Activated naive CD4-positive, alpha-beta T cell treated with anti-CD3 and anti-CD28 coated beads for 36 hours (primary cell): ENCODE data around the gene DRAXIN. TPM values are rescaled to one million over a fixed set of nuclear protein-coding genes. Genes with fewer than 3 reads are reported as not detected.

Source experiments
- CTCF ChIA-PET: fragments of 350-600 bp; sonication (Branson Sonifier 250); formaldehyde crosslinking; loops from one replicate; lab custom pipeline; 2021; ENCODE audit warnings: antibody characterized with exemption; lab: Charles Lee
- DNase-seq: peaks from one replicate; pipeline ENCODE4 v3.0.0-alpha.2; 2020
- H3K27ac Mint-ChIP-seq: one replicate; pipeline ENCODE4 v1.8.0; 2021; ENCODE audit warnings: mild to moderate bottlenecking, mixed read lengths
- H3K27me3 Mint-ChIP-seq: one replicate; pipeline ENCODE4 v1.8.0; 2021; ENCODE audit warnings: low read depth, mixed read lengths
- H3K36me3 Mint-ChIP-seq: one replicate; pipeline ENCODE4 v1.8.0; 2021; ENCODE audit warnings: low read depth, mixed read lengths
- H3K4me1 Mint-ChIP-seq: one replicate; pipeline ENCODE4 v1.8.0; 2021; ENCODE audit warnings: low read depth, mixed read lengths
- H3K4me3 Mint-ChIP-seq: one replicate; pipeline ENCODE4 v1.8.0; 2021; ENCODE audit warnings: mild to moderate bottlenecking, moderate library complexity, mixed read lengths
- H3K9me3 Mint-ChIP-seq: one replicate; pipeline ENCODE4 v1.8.0; 2021; ENCODE audit warnings: mixed read lengths
- intact Hi-C: fragments of 100-400 bp; cut with micrococcal nuclease; formaldehyde crosslinking; loops from one replicate; pipeline ENCODE4 v1.15.1; 2023
- total RNA-seq, 2 experiments: library from RNA; stranded (reverse); gene quantifications; one replicate each; pipeline ENCODE4 v1.2.3, GENCODE V29; 2021

DRAXIN gene
- total RNA-seq, 2 experiments from 2014 or later: 0.26 to 0.30 TPM

DNA sequence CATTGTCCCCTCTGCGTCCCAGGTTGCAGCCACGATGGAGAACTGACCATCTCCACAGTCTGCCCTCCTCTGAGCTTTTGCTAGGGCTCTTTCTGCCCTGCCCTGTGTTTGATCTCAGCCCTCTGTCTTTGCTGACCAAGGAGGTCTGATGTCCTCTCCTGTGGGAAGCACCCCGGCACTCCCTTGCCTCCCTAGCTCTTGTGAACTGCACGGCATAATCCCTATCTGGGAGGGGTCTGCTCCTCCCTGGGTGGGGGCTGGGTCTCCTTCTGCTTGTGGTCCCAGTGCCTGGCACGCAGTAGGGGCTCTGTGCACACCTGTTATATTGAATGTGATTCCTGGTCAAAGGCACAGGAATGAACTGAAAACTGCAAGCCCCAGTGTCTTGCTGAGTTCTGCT is 2.4 kb downstream of the DRAXIN start:
- H3K27me3 Mint-ChIP-seq: peaks cover 28% of the 10 kb centered on the region
- no peaks in the 10 kb centered on the region for H3K36me3 Mint-ChIP-seq
- DNase-seq: no peak
- H3K27ac Mint-ChIP-seq: no peak overlapping the region
- H3K4me3 Mint-ChIP-seq: no peak overlapping the region
- intact Hi-C loops: no loop called here
- CTCF ChIA-PET: interaction anchor here (1.2 kb wide), 2 partner anchors 25 to 43 kb away, joined by 3 read pairs; no protein-coding TSS in a partner anchor
- H3K9me3 Mint-ChIP-seq: no peaks in the 10 kb centered on the region
- peaks cover 22% of the 10 kb centered on the region for H3K4me1 Mint-ChIP-seq

DNA sequence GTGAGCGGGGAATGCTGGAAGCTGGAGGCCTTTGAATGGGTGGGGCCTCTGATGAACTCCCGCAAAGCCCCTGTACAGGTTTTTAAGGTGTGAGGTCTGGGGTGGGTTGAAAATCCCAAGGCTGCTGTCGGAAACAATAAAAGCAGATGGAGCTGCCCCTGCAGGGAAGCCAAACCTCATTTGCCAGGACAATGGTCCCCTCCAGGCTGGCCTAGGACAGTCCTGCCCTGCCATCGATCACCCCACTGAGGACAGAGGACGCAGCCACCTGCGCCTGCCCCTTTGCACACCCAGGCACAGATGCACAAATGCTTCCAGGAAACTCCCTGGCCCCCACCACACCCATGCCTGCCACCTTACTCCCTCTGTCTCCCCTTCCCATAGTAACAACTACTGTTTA is 4.4 kb downstream of the DRAXIN start:
- Mint-ChIP-seq H3K4me3 (no peak overlapping the region), H3K27ac (no peak overlapping the region), H3K27me3 (peaks cover 15% of the 10 kb centered on the region), H3K36me3 (no peaks in the 10 kb centered on the region), H3K9me3 (no peaks in the 10 kb centered on the region), H3K4me1 (peaks cover 19% of the 10 kb centered on the region)
- no peak for DNase-seq
- intact Hi-C loops: no loop called here
- CTCF ChIA-PET: interaction anchor here (0.6 to 2.0 kb wide), 4 partner anchors 13 to 126 kb away, joined by 3 to 7 read pairs (median 4); no protein-coding TSS in a partner anchor

DNA sequence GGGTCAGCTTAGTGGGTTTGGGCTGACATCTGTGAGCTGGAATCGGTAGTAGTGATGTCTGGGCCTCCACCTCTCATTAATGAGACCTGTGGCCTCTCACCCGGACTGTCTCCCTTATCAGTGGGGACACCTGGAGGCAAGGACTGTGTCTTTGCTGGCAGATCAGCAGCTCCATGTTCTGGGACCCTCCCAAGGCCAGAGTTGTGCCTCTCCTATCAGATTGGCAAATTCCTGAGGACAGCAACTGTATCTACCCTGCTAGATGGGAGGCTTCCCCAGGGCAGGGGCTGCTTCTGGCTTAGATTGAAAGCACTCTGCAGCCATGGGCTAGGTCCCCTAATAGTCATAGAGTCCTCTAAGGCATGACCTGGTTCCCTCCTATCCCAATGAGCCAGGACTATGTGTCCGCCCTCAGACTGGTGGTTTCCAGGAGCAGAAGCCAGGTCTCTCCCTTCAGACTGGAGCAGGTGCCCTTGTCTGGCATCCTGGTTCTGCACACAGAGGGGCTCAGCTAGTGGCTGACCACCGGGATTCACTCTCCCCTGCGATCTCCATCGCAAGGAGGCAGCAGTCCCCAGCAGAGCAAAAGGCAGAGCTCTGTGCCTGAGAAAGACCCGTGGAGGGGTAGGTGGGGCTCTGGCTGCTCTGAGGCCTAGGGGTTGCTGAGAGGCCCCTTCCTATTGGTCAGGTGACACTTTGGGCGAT is 5.8 kb downstream of the DRAXIN start:
- peaks cover 11% of the 10 kb centered on the region for H3K27me3 Mint-ChIP-seq
- H3K9me3 Mint-ChIP-seq: no peaks in the 10 kb centered on the region
- DNase-seq: no peak
- H3K4me1 Mint-ChIP-seq: peaks cover 16% of the 10 kb centered on the region
- CTCF ChIA-PET: no interaction called here
- no peak overlapping the region for H3K27ac Mint-ChIP-seq
- no peaks in the 10 kb centered on the region for H3K36me3 Mint-ChIP-seq
- intact Hi-C loops: no loop called here
- no peak overlapping the region for H3K4me3 Mint-ChIP-seq

DNA sequence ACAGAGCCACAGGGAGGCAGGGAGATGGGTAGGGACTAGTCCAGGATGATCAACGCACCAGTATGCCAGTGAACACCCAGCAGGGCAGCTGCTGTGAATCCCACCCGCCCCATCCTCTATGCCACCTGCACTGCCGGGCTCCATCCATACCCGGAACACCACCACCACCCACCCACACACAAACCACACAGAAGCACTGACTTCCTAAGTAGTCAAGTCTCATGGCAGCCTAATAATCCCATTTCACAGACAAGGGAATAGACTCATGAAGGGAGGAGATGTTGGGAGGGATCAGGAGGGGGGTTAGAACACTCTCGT is 6.3 kb downstream of the DRAXIN start:
- Mint-ChIP-seq H3K4me3 (no peak overlapping the region), H3K9me3 (no peaks in the 10 kb centered on the region), H3K27me3 (peaks cover 6% of the 10 kb centered on the region), H3K4me1 (peaks cover 11% of the 10 kb centered on the region), H3K27ac (no peak overlapping the region), H3K36me3 (no peaks in the 10 kb centered on the region)
- DNase-seq: no peak
- intact Hi-C loops: no loop called here
- CTCF ChIA-PET: no interaction called here

DNA sequence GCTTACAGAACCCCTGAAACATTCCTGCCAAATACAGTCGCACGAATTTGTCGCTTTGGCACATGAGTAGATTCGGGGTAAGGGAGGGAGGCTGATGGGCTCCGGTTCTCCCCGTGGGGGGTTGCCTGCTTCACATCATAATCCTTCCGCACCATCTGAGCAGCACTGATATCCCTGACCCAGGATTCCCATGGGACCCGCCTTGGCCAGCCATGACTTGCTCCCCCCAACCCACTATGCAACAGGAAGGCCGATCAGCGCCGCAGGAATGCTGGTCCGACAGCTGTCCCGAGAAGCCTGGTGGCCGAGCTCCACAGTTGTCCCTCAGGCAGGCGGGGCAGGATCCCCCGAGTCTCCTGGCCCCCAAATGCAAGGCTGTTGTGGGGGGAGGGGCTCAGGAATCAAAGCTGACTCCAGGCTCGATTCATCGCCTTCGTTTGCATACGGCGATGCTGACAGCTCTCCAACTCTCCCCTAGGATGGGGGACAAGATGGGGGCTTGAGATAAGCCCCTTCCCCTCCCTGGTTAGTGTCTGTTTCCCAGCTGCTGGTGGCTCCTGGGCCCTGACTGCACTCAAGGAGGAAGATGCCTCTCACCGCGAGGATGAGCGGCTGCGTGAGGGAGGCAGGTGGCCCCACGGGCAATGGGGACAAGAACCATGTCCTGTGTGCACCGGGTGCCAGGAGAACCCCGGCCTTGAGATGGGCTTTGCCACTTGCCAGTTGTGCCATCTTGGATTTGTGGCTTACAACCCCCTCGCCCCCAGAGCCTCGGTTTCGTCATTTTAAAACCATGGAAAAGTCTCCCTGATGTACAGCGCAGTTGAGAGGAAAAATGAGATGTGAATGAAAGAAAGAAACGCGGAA is 9.3 kb downstream of the DRAXIN start:
- intact Hi-C loops: no loop called here

DNA sequence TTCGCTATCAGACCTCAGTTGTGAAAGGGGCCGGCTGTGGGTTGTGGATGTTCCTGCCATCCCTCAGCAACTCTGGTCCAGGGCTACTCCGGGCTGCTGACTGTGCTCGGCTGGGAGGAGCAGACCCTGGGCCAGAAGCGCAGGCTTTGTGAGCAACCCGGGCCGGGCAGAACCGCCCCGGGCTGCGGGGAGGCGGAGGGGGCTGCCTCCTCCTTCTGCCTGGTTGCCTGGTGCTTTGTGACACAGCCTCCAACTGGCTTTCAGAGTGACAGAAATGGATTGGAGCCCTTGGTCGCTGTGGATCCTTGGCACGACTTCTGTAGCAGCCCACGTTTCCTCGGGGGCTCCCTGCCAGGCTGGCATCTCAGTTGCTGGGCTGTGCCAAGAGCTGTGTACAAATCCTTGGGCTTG is 10.0 kb downstream of the DRAXIN start:
- no peaks in the 10 kb centered on the region for H3K9me3 Mint-ChIP-seq

More for the DNA sequence above, 9.3 kb downstream of the DRAXIN start:
- Mint-ChIP-seq H3K9me3 (no peaks in the 10 kb centered on the region), H3K27me3 (peaks cover 8% of the 10 kb centered on the region), H3K4me3 (no peak overlapping the region), H3K36me3 (no peaks in the 10 kb centered on the region), H3K4me1 (peaks cover 5% of the 10 kb centered on the region), H3K27ac (no peak overlapping the region)
- CTCF ChIA-PET: interaction anchor here (1.2 kb wide), 1 partner anchor 50 kb away, joined by 3 read pairs; no protein-coding TSS in a partner anchor
- DNase-seq: no peak

DNA sequence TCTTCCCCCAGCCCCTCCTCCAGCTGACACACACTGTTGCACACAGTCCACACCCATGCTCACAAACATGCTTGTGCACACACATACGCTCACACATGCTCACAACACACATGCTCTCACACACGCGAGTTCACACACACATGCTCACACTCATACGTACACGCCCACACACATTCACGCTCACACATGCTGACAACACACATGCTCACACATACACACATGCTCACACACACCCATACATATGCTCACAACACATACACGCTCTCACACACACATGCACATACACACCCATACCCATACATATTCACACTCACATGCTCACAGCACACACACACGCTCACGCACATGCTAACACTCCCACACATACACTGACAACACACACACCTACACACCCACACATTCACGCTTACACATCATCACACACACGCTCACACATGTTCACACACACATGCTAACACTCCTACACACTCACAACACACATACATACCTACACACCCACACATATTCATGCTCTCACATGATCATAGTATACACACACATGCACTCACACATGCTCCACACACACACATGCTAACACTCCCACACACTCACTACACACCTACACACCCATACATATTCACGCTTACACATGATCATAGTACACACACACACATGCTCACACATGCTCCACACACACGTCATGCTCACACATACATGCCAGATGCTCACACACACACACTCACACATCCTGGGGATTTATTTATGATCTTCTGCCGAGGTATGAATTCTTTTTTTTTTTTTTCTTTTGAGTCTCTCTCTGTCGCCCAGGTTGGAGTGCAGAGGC is 10.7 kb downstream of the DRAXIN start:
- H3K27ac Mint-ChIP-seq: no peak overlapping the region
- H3K27me3 Mint-ChIP-seq: peaks cover 8% of the 10 kb centered on the region
- no peak overlapping the region for H3K4me3 Mint-ChIP-seq
- peaks cover 5% of the 10 kb centered on the region for H3K4me1 Mint-ChIP-seq
- DNase-seq: no peak
- H3K9me3 Mint-ChIP-seq: no peaks in the 10 kb centered on the region
- no peaks in the 10 kb centered on the region for H3K36me3 Mint-ChIP-seq
- CTCF ChIA-PET: no interaction called here
- intact Hi-C loops: no loop called here

More for the DNA sequence above, 10.0 kb downstream of the DRAXIN start:
- Mint-ChIP-seq H3K4me1 (peaks cover 5% of the 10 kb centered on the region), H3K27ac (no peak overlapping the region), H3K27me3 (peaks cover 8% of the 10 kb centered on the region), H3K36me3 (no peaks in the 10 kb centered on the region), H3K4me3 (no peak overlapping the region)
- intact Hi-C loops: no loop called here
- CTCF ChIA-PET: no interaction called here
- no peak for DNase-seq

DNA sequence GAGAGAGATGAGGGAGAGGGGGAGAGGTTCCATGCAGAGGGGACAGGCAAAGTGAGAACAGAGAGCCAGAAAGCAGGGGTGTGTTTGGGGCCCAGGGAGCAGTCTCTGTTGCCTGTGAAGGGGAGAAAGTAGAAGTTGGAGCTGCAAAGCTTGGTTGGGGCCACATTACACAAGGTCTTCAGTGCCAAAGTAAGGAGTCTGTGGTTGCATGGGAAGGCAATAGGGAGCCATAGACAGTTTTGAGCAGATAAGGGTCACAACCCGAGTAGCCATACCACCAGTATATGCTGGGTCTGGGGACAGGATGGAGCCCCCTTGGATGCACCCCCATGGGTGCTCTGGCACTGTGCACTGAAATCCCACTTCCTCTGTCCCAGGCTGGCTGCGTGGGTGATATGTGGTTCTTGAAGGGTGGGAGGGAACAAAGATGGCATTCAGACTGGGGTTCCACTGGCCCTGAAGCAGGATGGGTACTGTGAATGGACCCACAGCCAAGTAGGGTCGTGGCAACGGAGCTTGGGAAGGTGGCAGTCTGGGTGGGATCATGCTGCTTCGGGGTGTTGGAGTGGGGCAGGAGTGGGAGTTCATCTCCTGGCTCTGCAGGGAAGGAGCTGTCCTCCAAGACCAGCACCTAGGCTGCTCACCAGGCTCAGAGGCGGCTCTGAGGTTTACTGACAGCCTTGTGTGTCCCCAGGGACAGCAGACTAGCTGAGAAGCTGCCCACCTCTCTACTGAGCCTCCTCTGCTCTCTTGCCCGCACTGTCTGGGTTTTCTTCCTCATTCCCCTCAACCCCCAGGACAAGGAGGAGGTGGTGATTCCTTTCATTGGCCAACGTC is 12.1 kb downstream of the DRAXIN start:
- intact Hi-C loops: no loop called here
- H3K27me3 Mint-ChIP-seq: peaks cover 8% of the 10 kb centered on the region

DNA sequence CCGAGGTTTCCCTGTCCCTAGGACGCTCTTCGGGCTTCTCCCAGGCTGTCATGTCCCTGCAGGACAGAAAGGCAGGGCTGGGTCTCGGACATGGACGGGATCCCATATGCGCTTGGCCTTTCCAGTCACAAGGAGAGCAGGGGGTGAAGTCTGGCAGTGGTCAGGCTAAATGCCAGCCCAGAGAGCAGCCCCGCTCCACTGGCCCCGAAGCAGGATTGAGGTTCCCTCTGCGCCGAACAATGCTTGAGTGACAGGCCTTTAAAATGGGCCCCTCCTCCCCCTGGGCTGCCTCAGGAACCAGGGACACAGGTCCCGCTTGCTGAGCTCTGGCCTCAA is 12.7 kb downstream of the DRAXIN start:
- Mint-ChIP-seq H3K36me3 (no peaks in the 10 kb centered on the region), H3K9me3 (no peaks in the 10 kb centered on the region), H3K4me1 (no peaks in the 10 kb centered on the region), H3K27me3 (peaks cover 8% of the 10 kb centered on the region), H3K27ac (no peak overlapping the region), H3K4me3 (no peak overlapping the region)
- CTCF ChIA-PET: interaction anchor here (0.6 to 0.8 kb wide), 2 partner anchors 12 to 62 kb away, joined by 3 to 4 read pairs; no protein-coding TSS in a partner anchor
- DNase-seq: no peak
- intact Hi-C loops: no loop called here

More for the DNA sequence above, 12.1 kb downstream of the DRAXIN start:
- H3K4me1 Mint-ChIP-seq: no peaks in the 10 kb centered on the region
- no peak overlapping the region for H3K4me3 Mint-ChIP-seq
- no peak overlapping the region for H3K27ac Mint-ChIP-seq
- CTCF ChIA-PET: interaction anchor here (0.8 kb wide), 1 partner anchor 12 kb away, joined by 3 read pairs; no protein-coding TSS in a partner anchor
- H3K36me3 Mint-ChIP-seq: no peaks in the 10 kb centered on the region
- H3K9me3 Mint-ChIP-seq: no peaks in the 10 kb centered on the region
- no peak for DNase-seq

DNA sequence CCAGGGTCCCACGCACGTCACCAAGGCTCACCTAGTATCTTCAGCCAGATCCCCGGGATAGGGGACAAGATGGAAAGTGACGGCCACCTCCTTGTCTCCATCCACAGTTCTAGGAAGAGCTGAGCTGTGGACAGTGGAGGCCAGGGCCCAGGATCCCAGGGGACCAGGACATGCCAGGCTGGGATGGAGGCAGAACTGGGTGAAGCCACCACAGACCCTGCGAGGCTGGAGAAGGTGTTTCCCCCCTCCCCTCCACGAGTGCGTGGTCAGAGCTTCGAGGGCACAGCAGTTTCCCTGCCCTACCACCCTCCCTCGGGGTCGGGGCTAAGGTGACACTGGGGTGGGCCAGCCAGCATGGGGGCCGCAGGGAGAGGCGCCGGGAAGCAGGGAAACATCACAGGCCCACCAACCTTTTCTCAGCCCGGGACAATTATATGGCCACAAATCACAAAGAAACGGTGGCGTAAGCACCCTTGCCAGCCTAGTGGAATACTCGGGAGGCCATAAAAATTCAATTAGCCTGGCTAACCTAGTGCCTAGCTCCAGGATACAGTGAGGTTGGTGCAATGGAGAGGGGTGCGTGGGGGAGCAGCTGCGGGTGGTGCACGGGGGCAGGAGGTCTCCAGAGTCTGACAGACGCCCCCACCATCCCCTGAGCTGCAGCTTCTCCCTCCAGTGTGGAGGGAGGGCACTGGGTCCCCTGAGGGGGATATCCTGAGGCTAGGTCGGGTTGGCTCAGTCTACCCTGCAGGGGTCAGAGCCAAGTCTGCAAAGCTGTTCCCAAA is 13.4 kb downstream of the DRAXIN start:
- H3K36me3 Mint-ChIP-seq: no peaks in the 10 kb centered on the region
- peaks cover 8% of the 10 kb centered on the region for H3K27me3 Mint-ChIP-seq
- no peaks in the 10 kb centered on the region for H3K4me1 Mint-ChIP-seq
- intact Hi-C loops: no loop called here
- H3K4me3 Mint-ChIP-seq: no peak overlapping the region
- H3K27ac Mint-ChIP-seq: no peak overlapping the region
- CTCF ChIA-PET: interaction anchor here (0.6 to 0.7 kb wide), 2 partner anchors 15 to 63 kb away, joined by 4 read pairs; no protein-coding TSS in a partner anchor
- no peak for DNase-seq
- no peaks in the 10 kb centered on the region for H3K9me3 Mint-ChIP-seq

DNA sequence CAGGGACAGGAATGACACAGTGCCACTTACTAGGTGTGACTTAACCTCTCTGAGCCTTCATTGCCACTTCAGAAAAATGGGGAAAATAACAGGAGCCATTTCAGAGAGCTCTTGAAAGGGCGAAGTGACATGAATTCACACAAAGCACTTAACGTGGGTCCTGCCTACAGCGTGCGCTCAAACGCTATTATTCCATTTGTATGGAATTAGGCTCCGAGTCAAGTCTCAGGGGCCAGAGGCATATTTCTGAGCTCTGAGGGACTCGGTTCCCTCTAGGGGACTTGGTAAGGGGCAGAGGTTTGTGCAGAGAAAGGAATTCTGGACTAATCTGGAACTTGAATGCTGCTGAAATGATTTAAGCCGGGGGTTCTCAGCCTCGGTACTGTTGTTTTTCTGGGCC is 14.1 kb downstream of the DRAXIN start:
- CTCF ChIA-PET: interaction anchor here (0.7 kb wide), 1 partner anchor 14 kb away, joined by 4 read pairs; no protein-coding TSS in a partner anchor
- H3K36me3 Mint-ChIP-seq: no peaks in the 10 kb centered on the region
- no peak overlapping the region for H3K27ac Mint-ChIP-seq
- no peaks in the 10 kb centered on the region for H3K4me1 Mint-ChIP-seq
- intact Hi-C loops: no loop called here
- H3K4me3 Mint-ChIP-seq: no peak overlapping the region
- peaks cover 8% of the 10 kb centered on the region for H3K27me3 Mint-ChIP-seq
- DNase-seq: no peak
- H3K9me3 Mint-ChIP-seq: no peaks in the 10 kb centered on the region
